GM23338 (cell line): Measurements from ENCODE around the gene FAM13A. TPM values are rescaled to one million over a fixed set of nuclear protein-coding genes. Genes with fewer than 3 reads are reported as not detected.

Source experiments
- EZH2phosphoT487 ChIP-seq: fragments of 200-600 bp; sonication (generic); IDR thresholded peaks from one replicate; pipeline ENCODE4 v1.8.1; 2018; ENCODE audit warnings: antibody characterized with exemption; ENCODE audit not compliant: unreplicated experiment
- JUNB ChIP-seq: IDR thresholded peaks from one replicate; pipeline ENCODE4 v1.6.1; 2016; ENCODE audit warnings: antibody characterized with exemption; ENCODE audit not compliant: unreplicated experiment
- STAT1 ChIP-seq: IDR thresholded peaks from one replicate; pipeline ENCODE4 v1.6.1; 2016; ENCODE audit warnings: antibody characterized with exemption; ENCODE audit not compliant: unreplicated experiment
- ZNF331 ChIP-seq: fragments of 250-450 bp; sonication (Bioruptor Pico); IDR thresholded peaks from 2 replicates; pipeline ENCODE4 v1.5.0; 2020; ENCODE audit warnings: low read depth, mild to moderate bottlenecking, moderate library complexity
- ZNF462 ChIP-seq: fragments of 250-450 bp; sonication (Bioruptor Pico); IDR thresholded peaks from 2 replicates; pipeline ENCODE4 v1.5.0; 2020; ENCODE audit warnings: mild to moderate bottlenecking, moderate library complexity
- polyA plus RNA-seq: library from polyadenylated mRNA; unstranded; fragments of >200 nt; fragmentation: Nextera tagmentation; extraction: Ambion mirVana; gene quantifications from 2 replicates; pipeline ENCODE4 v1.2.1, GENCODE V29; 2016
- total RNA-seq: library from RNA; depleted of rRNA; stranded (reverse); fragments of >200 nt; shearing (Covaris generic); gene quantifications from 2 replicates; pipeline ENCODE4 v1.2.3, GENCODE V29; 2014
- TF ChIP-seq, protein P1 (sequence below), 2 experiments: fragments of 200-600 bp in 1 of 2; sonication (generic) in 1 of 2; conservative IDR thresholded peaks; 2 replicates each; pipeline versions ENCODE4 v1.5.1 to v1.6.1; 2016 to 2017; ENCODE audit warnings: antibody characterized with exemption in 2 of 2, low read depth in 2 of 2, mild to moderate bottlenecking in 2 of 2, moderate library complexity in 1 of 2

The FAM13A gene
- total and polyA plus RNA-seq, 2 experiments from 2014 or later, result 13.9 to 28.4 TPM

- no peak for TF ChIP-seq ZNF462 (CRISPR knock-in tag)
- TF ChIP-seq, protein P1, sequence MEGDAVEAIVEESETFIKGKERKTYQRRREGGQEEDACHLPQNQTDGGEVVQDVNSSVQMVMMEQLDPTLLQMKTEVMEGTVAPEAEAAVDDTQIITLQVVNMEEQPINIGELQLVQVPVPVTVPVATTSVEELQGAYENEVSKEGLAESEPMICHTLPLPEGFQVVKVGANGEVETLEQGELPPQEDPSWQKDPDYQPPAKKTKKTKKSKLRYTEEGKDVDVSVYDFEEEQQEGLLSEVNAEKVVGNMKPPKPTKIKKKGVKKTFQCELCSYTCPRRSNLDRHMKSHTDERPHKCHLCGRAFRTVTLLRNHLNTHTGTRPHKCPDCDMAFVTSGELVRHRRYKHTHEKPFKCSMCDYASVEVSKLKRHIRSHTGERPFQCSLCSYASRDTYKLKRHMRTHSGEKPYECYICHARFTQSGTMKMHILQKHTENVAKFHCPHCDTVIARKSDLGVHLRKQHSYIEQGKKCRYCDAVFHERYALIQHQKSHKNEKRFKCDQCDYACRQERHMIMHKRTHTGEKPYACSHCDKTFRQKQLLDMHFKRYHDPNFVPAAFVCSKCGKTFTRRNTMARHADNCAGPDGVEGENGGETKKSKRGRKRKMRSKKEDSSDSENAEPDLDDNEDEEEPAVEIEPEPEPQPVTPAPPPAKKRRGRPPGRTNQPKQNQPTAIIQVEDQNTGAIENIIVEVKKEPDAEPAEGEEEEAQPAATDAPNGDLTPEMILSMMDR (conservative IDR thresholded peaks at IDR 0.05; ENCODE audit: low read depth in 2 of 2), result no peak
- no peak for TF ChIP-seq STAT1
- no peak for TF ChIP-seq EZH2phosphoT487
- no peak for TF ChIP-seq ZNF331 (CRISPR knock-in tag)
- TF ChIP-seq JUNB, result no peak
Measured at GRCh38 chr4:88720451-88721428, 336.2 kb downstream of the FAM13A start (continued).
